ENCODE results near the gene WT1.
"Not testable (repeated sequence)": the region's sequence is repeated elsewhere in the genome, so short reads cannot be mapped to it uniquely, and the experiment has no call there.

WT1 gene

DNA sequence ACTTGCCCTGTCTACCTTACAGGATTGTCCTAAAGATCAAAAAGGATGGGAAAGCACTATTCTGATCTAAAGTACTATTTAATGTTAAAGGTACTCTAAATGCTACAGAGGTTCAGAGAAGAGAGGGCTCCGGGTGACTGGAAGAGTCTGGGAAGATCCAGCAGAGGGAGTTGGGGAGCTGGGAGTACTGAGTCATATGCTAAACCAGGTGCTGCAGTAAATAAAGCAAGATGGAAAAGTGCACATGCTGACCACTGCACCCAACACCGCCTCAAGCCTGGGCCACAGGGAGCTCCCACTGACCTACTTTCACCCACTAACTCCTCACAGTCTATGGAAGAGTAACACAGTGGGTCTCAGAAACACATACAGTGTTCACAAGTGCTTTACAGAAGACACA lies 49.3 kb downstream of the WT1 start:
- no peak for DNase-seq

DNA sequence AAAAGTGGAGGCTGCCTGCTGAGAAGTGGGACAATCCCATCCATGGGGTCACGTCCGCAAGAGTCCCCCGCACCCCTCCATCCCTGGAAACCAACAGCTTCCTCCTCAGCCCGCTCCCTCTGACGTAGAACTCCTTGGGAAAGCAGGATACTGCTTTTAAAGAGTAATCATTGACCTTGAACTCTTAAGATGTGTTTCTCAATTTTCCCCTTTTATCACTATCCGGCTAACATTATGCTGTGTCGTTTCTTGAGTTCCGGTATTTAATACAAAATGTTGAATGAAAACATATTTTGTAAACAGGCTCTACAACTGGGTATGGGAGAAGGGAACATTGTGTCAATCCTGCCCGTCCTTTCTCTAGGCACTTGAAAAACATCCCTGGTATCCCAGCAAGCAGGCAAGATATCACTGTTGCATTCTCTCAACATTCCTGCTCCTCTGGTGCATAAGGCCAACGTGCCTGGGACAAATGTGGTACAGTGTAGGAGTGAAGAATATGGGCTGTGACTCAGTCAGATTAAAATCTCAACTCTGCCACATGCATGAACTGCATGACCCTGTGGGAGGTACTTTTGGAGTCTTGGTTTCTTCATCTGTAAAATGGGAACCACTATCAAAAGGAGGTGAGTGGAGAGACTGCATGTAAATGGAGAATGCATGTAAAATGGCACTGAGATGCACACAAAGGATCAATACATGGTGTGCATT lies 52.8 kb downstream of the WT1 start:
- DNase-seq, result no peak

DNA sequence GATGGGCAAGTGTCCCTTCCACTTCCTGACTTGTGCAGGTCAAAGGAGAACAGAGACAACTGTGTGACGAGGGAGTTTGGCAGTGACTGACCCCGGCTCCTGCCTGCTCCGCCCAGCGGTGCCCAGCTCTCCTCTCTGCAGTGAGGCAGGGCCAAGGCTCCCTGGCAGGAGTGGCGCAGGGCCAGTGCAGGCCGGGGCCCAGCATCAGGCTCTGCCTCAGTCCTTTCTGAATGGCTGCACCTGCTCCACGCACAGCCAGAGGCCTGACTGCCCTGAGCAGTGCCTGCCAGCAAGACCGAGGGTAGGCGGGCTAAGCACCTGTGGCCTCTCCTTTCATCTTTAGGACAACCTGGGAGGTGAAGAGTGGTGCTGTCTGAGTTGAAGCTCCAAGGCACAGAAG lies 54.2 kb downstream of the WT1 start:
- no peak for DNase-seq

GRCh38 chr11:32379719-32380118 lies 55.6 kb downstream of the WT1 start:
- DNase-seq, result no peak

- DNase-seq, result no peak
These were observed 59.5 kb downstream of the WT1 start for GRCh38 chr11:32375826-32376225.

- DNase-seq, result no peak
These were observed 61.1 kb downstream of the WT1 start for GRCh38 chr11:32374261-32374711.

DNA sequence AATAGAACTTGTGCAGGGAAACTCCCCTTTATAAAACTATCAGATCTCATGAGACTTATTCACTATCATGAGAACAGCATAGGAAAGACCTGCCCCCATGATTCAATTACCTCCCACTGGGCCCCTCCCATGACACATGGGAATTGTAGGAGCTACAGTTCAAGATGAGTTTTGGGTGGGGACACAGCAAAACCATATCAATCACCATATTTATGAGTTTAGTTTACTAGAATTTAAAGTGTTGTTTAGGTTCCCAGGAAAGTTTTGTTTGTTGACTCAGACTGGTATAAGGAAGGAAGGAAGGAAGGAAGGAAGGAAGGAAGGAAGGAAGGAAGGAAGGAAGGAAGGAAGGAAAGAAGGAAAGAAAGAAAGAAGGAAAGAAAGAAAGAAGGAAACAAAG lies 65.4 kb downstream of the WT1 start:
- not testable (repeated sequence) for DNase-seq

- no peak for DNase-seq
These were observed 68.7 kb downstream of the WT1 start for GRCh38 chr11:32366666-32367065.

DNA sequence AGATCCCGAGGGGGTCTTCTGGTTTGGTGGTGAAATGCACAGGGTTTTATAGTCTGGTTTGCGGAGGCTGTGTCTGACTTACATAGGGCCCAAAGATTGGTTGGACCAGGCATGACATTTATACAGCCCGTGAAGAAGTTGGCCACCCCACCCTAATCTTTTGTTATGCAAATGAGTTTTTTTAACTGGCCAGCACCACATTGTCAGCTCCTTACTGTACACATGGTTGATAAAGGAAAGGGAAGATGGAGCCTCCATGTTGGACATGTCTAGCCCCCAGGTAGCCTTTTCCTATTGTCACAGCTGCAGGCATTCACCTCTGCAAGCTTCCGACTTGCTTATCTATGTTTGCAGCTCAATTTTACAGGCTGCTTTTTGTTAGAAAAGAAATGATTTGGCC lies 70.1 kb downstream of the WT1 start:
- DNase-seq, result no peak

GRCh38 chr11:32358729-32359128 lies 76.6 kb downstream of the WT1 start:
- DNase-seq, result no peak

GRCh38 chr11:32353884-32354283 lies 81.5 kb downstream of the WT1 start:
- no peak for DNase-seq

DNA sequence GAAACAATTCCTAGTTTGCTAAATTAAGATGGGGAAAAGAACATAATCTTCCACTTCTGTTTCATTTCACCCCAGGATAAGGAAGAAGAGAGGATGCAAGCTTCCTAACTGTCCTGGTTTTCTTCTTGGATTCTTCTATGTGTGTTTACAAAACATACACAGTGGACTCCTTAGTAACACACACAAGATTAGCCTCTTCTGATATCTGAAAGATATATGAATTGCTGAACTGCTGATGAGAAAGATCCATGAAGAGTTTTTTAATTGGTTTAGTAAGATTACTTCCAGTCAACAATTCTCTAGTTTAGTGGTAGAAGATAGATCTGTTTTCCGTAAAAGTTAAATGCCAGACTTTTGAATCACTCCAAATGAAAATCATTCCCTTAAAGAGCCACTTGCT lies 86.8 kb downstream of the WT1 start:
- no peak for DNase-seq

- DNase-seq, result no peak
These were observed 90.4 kb downstream of the WT1 start for GRCh38 chr11:32344946-32345345.

DNA sequence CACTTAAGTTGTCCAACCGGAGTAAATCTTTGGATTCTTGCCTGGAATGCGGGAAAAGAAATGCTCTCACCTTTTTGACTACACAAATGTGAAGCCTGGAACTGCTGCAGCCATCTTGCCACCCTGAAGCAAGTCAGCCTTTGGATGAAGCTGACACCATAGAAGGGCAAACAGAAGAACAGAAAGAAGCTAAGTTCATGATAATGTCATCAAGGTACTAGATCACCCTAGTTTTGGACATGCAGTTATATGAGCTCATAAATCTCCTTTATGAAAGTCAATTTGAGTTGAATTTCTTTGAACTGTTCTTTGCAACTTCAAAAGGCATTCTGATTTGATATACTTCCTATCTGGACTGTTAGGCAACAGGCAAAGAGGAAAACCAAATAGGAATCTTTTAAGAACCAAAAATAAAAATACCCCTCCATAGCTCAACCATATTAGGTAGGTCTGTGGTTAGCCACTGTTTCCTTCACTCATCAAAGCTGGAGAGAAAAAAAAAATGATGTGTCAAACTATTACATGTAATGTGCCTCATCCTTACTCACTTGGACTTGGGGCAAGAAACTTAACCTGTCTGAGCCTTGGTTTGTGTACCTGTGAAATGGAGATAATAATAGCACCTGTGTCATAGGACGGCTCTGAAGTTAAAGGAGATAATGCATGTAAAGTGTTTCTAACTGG lies 91.9 kb downstream of the WT1 start:
- no peak for DNase-seq

GRCh38 chr11:32341620-32342613 lies 93.4 kb downstream of the WT1 start:
- DNase-seq, result no peak

DNA sequence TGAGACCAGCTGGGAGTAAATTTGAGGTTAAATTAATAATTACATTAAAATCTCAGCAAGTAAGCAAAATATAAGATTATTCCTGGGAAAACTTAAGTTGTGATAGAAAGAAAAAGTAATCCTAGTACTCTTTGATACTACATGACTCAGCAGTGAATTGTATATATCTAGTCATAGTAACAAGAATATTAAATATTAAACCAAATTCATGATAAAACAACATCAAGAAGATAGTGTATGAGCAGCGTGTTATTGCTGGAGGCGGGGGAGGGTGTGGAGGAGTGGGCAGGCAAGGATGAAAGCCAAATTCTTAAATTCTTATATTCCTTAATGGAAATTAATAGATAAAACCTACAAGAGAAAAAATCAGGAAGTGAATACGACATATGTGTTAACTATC lies 95.2 kb downstream of the WT1 start:
- DNase-seq, result no peak
